Endodermal cell (in vitro differentiated cells): ENCODE results near the gene BORCS6. TPM values are rescaled to one million over a fixed set of nuclear protein-coding genes. Genes with fewer than 3 reads are reported as not detected.

Source experiments
- DNase-seq: peaks from one replicate; pipeline ENCODE4 v3.0.0-alpha.2; 2017
- H3K27ac ChIP-seq: 2 replicates; pipeline ENCODE4 v1.5.1; 2013; ENCODE audit warnings: mild to moderate bottlenecking, low read depth, low read length, moderate library complexity
- H3K27me3 ChIP-seq: 2 replicates; pipeline ENCODE4 v1.6.1; 2013; ENCODE audit warnings: mild to moderate bottlenecking, low read length, moderate library complexity; ENCODE audit not compliant: insufficient read depth, control insufficient read depth, poor library complexity, severe bottlenecking
- H3K36me3 ChIP-seq: 2 replicates; pipeline ENCODE4 v1.7.0; 2013; ENCODE audit warnings: mild to moderate bottlenecking, low read length, moderate library complexity; ENCODE audit not compliant: control insufficient read depth, insufficient read depth
- H3K4me1 ChIP-seq: one replicate; pipeline ENCODE4 v1.7.0; 2013; ENCODE audit warnings: low read length; ENCODE audit not compliant: control insufficient read depth, insufficient read depth
- H3K4me3 ChIP-seq: 2 replicates; pipeline ENCODE4 v1.5.1; 2013; ENCODE audit warnings: mild to moderate bottlenecking, low read length, moderate library complexity
- H3K9ac ChIP-seq: 2 replicates; pipeline ENCODE4 v1.6.1; 2013; ENCODE audit warnings: mild to moderate bottlenecking, low read length, moderate library complexity; ENCODE audit not compliant: poor library complexity, severe bottlenecking; ENCODE audit errors: extremely low read depth
- H3K9me3 ChIP-seq: 2 replicates; pipeline ENCODE4 v1.6.1; 2013; ENCODE audit warnings: mild to moderate bottlenecking, low read length, moderate library complexity; ENCODE audit not compliant: control insufficient read depth
- H3K27ac Mint-ChIP-seq: 2 replicates; pipeline ENCODE4 v1.8.0; 2020; ENCODE audit warnings: mixed read lengths
- H3K27me3 Mint-ChIP-seq: 2 replicates; pipeline ENCODE4 v1.8.0; 2021; ENCODE audit warnings: mild to moderate bottlenecking, mixed read lengths; ENCODE audit not compliant: insufficient read depth
- H3K36me3 Mint-ChIP-seq: 2 replicates; pipeline ENCODE4 v1.8.0; 2020; ENCODE audit warnings: low read depth, mixed read lengths
- H3K4me1 Mint-ChIP-seq: 2 replicates; pipeline ENCODE4 v1.8.0; 2020; ENCODE audit warnings: mixed read lengths
- H3K4me3 Mint-ChIP-seq: 2 replicates; pipeline ENCODE4 v1.8.0; 2020; ENCODE audit warnings: mild to moderate bottlenecking, moderate library complexity, mixed read lengths
- H3K9me3 Mint-ChIP-seq: 2 replicates; pipeline ENCODE4 v1.8.0; 2020; ENCODE audit warnings: mild to moderate bottlenecking, mixed read lengths
- CTCF ChIP-seq: fragments of 200-600 bp; sonication (generic); conservative IDR thresholded peaks from 2 replicates; pipeline ENCODE4 v1.5.0; 2021; ENCODE audit warnings: antibody characterized with exemption, mild to moderate bottlenecking
- WGBS, 2 experiments: methylation state at CpG; one replicate each; pipeline versions ENCODE4 v1.1.5 to v1.1.7; 2013; ENCODE audit warnings: missing lambda C conversion rate in 2 of 2, mixed read lengths in 1 of 2; ENCODE audit not compliant: insufficient coverage in 1 of 2, insufficient read length in 1 of 2; 5-methylcytosine and 5-hydroxymethylcytosine counted together
- total RNA-seq, 2 donors: library from RNA; stranded (reverse); fragmentation: NEBNext Ultra II Directional in 1 of 2; extraction: Animal tissue kit (Norgen Biotek cat#: 25700) in 1 of 2; gene quantifications; 2 replicates in 1 of 2; 3 replicates in 1 of 2; pipeline ENCODE4 v1.2.1, GENCODE V29; 2021

The BORCS6 gene
- total RNA-seq, 2 donors from 2014 or later = 4.1 to 5.5 TPM

- Histone ChIP-seq H3K9me3 (no peaks in the 10 kb centered on the region), H3K36me3 (peaks cover 22% of the 10 kb centered on the region), H3K4me3 (no peak overlapping the region), H3K27me3 (no peaks in the 10 kb centered on the region), H3K9ac (no peak overlapping the region), H3K27ac (peak overlapping the region; percentile 92), H3K4me1 (peaks cover 6% of the 10 kb centered on the region)
- Mint-ChIP-seq H3K4me3 (no peak overlapping the region), H3K4me1 (peaks cover 11% of the 10 kb centered on the region), H3K9me3 (no peaks in the 10 kb centered on the region), H3K36me3 (peaks cover 12% of the 10 kb centered on the region), H3K27me3 (no peaks in the 10 kb centered on the region), H3K27ac (no peak overlapping the region)
- DNase-seq = peak; percentile 57
- 87 to 93% methylated on average over 5 to 7 of the region's 7 CpGs for whole genome bisulfite sequencing, 2 experiments
- no peak for TF ChIP-seq CTCF
Measured at GRCh38 chr17:8153031-8153451, 36.9 kb downstream of the BORCS6 start.

GRCh38 chr17:8152112-8152775, 37.7 kb downstream of the BORCS6 start, which contains the start of gene PER1:
TSS of gene PER1 (minus strand) at chr17:8152404. CDS start at chr17:8150706, 1,698 bp downstream.
- Mint-ChIP-seq H3K4me3 (no peak within 1 kb of the TSS), H3K9me3 (no peaks in the 10 kb centered on the region), H3K27me3 (no peaks in the 10 kb centered on the region), H3K36me3 (peaks cover 18% of the 10 kb centered on the region), H3K4me1 (peaks cover 11% of the 10 kb centered on the region), H3K27ac (peak within 1 kb of the TSS; percentile 92)
- peak within 1 kb of the TSS; percentile 80 for H3K9ac ChIP-seq
- TF ChIP-seq CTCF = no peak
- peak within 1 kb of the TSS; percentile 93 for H3K4me3 ChIP-seq
- H3K27ac ChIP-seq = peak within 1 kb of the TSS; percentile 92
- peak; percentile 99 for DNase-seq
- H3K9me3 ChIP-seq = no peaks in the 10 kb centered on the region
- H3K27me3 ChIP-seq = no peaks in the 10 kb centered on the region
- H3K4me1 ChIP-seq = peaks cover 6% of the 10 kb centered on the region
- peaks cover 30% of the 10 kb centered on the region for H3K36me3 ChIP-seq
- WGBS, 2 experiments = 11 to 17% methylated on average over 28 to 42 of the region's 42 CpGs

- WGBS, 2 experiments = 1% methylated on average over 16 to 22 of the region's 22 CpGs
- no peak overlapping the region for H3K4me3 Mint-ChIP-seq
- DNase-seq = peak; percentile 86
Measured at GRCh38 chr17:8151641-8152111, 38.3 kb downstream of the BORCS6 start.

More at GRCh38 chr17:8151641-8152111, 38.3 kb downstream of the BORCS6 start:
- H3K9me3 ChIP-seq = no peaks in the 10 kb centered on the region
- Mint-ChIP-seq H3K27me3 (no peaks in the 10 kb centered on the region), H3K9me3 (no peaks in the 10 kb centered on the region), H3K4me1 (peaks cover 11% of the 10 kb centered on the region), H3K36me3 (peaks cover 22% of the 10 kb centered on the region), H3K27ac (peak overlapping the region; percentile 92)
- peak overlapping the region; percentile 80 for H3K9ac ChIP-seq
- peak overlapping the region; percentile 93 for H3K4me3 ChIP-seq
- H3K36me3 ChIP-seq = peaks cover 36% of the 10 kb centered on the region
- H3K27me3 ChIP-seq = no peaks in the 10 kb centered on the region
- peak overlapping the region; percentile 76 for H3K27ac ChIP-seq
- H3K4me1 ChIP-seq = peaks cover 6% of the 10 kb centered on the region
- TF ChIP-seq CTCF = no peak
